Mesenchymal stem cell (in vitro differentiated cells and primary cell): ENCODE data around the gene ZNF691.
"Not testable (repeated sequence)": the region's sequence is repeated elsewhere in the genome, so short reads cannot be mapped to it uniquely, and the experiment has no call there.

Experiments
- DNase-seq: peaks from one replicate; pipeline ENCODE4 v3.0.0-alpha.2; 2013
- H2AFZ ChIP-seq: one replicate; pipeline ENCODE4 v1.6.1; 2013; ENCODE audit warnings: low read depth, mild to moderate bottlenecking, control low read depth, inconsistent platforms, low read length, moderate library complexity
- H2AK5ac ChIP-seq: 2 replicates; pipeline ENCODE4 v1.6.1; 2013; ENCODE audit warnings: low read length, moderate library complexity, mild to moderate bottlenecking, inconsistent platforms; ENCODE audit not compliant: severe bottlenecking
- H2BK120ac ChIP-seq: one replicate; pipeline ENCODE4 v1.6.1; 2013; ENCODE audit warnings: low read depth, mild to moderate bottlenecking, inconsistent platforms, low read length, moderate library complexity
- H2BK12ac ChIP-seq, 2 experiments: one replicate each; pipeline ENCODE4 v1.6.1; 2013; ENCODE audit warnings: inconsistent platforms in 2 of 2, low read length in 2 of 2, mild to moderate bottlenecking in 2 of 2, moderate library complexity in 2 of 2, control low read depth in 1 of 2
- H2BK15ac ChIP-seq: one replicate; pipeline ENCODE4 v1.6.1; 2013; ENCODE audit warnings: mild to moderate bottlenecking, low read depth, inconsistent platforms; ENCODE audit not compliant: poor library complexity, severe bottlenecking
- H2BK5ac ChIP-seq: 2 replicates; pipeline ENCODE4 v1.6.1; 2013; ENCODE audit warnings: low read depth, mild to moderate bottlenecking, low read length, control low read depth, inconsistent platforms; ENCODE audit not compliant: poor library complexity, severe bottlenecking
- H3K14ac ChIP-seq, 2 experiments: one replicate each; pipeline ENCODE4 v1.6.1; 2013; ENCODE audit warnings: inconsistent platforms in 2 of 2, low read length in 2 of 2, control low read depth in 1 of 2, mild to moderate bottlenecking in 1 of 2, moderate library complexity in 1 of 2
- H3K18ac ChIP-seq, 2 experiments: one replicate each; pipeline ENCODE4 v1.6.1; 2013; ENCODE audit warnings: inconsistent platforms in 2 of 2, low read length in 2 of 2, control low read depth in 1 of 2, low read depth in 1 of 2, mild to moderate bottlenecking in 1 of 2
- H3K23ac ChIP-seq, 2 experiments: one replicate each; pipeline ENCODE4 v1.6.1; 2013; ENCODE audit warnings: inconsistent platforms in 2 of 2, low read length in 2 of 2, mild to moderate bottlenecking in 2 of 2, moderate library complexity in 2 of 2, control low read depth in 1 of 2
- H3K27ac ChIP-seq: 2 replicates; pipeline ENCODE4 v1.5.1; 2013; ENCODE audit warnings: mild to moderate bottlenecking, moderate library complexity, low read length, control low read depth, inconsistent platforms; ENCODE audit not compliant: poor library complexity, severe bottlenecking
- H3K27me3 ChIP-seq, 2 experiments: 2 replicates each; pipeline versions ENCODE4 v1.6.1 to v1.7.0; 2013; ENCODE audit warnings: low read length in 2 of 2, mild to moderate bottlenecking in 2 of 2, moderate library complexity in 2 of 2, control low read depth in 1 of 2, inconsistent platforms in 1 of 2; ENCODE audit not compliant: control insufficient read depth in 1 of 2, insufficient read depth in 1 of 2
- H3K36me3 ChIP-seq, 2 experiments: 2 replicates each; pipeline versions ENCODE4 v1.6.1 to v1.7.0; 2013; ENCODE audit warnings: low read length in 2 of 2, control low read depth in 1 of 2, inconsistent platforms in 1 of 2, low read depth in 1 of 2, mild to moderate bottlenecking in 1 of 2; ENCODE audit not compliant: insufficient read depth in 2 of 2, control insufficient read depth in 1 of 2
- H3K4ac ChIP-seq, 2 experiments: one replicate each; pipeline ENCODE4 v1.6.1; 2013; ENCODE audit warnings: inconsistent platforms in 2 of 2, low read length in 2 of 2, mild to moderate bottlenecking in 2 of 2, moderate library complexity in 2 of 2, control low read depth in 1 of 2, low read depth in 1 of 2
- H3K4me1 ChIP-seq: 2 replicates; pipeline ENCODE4 v1.6.1; 2013; ENCODE audit warnings: low read depth, low read length, control low read depth; ENCODE audit not compliant: control insufficient read depth, insufficient read depth
- H3K4me2 ChIP-seq: 2 replicates; pipeline ENCODE4 v1.6.1; 2013; ENCODE audit warnings: low read length, mild to moderate bottlenecking, inconsistent platforms; ENCODE audit not compliant: poor library complexity, severe bottlenecking
- H3K4me3 ChIP-seq, 2 experiments: 2 replicates each; pipeline versions ENCODE4 v1.5.1 to v1.7.0; 2013; ENCODE audit warnings: low read length in 2 of 2, mild to moderate bottlenecking in 2 of 2, control low read depth in 1 of 2, low read depth in 1 of 2; ENCODE audit not compliant: insufficient read depth in 1 of 2
- H3K79me1 ChIP-seq: replicated peaks from 2 replicates; pipeline ENCODE4 v1.6.1; 2013; ENCODE audit warnings: mild to moderate bottlenecking, control low read depth, low read length, inconsistent platforms; ENCODE audit not compliant: poor library complexity, severe bottlenecking
- H3K9ac ChIP-seq: 2 replicates; pipeline ENCODE4 v1.7.0; 2013; ENCODE audit warnings: mild to moderate bottlenecking, low read length, moderate library complexity
- H3K9me3 ChIP-seq: 2 replicates; pipeline ENCODE4 v1.7.0; 2013; ENCODE audit warnings: mild to moderate bottlenecking, low read length; ENCODE audit not compliant: control insufficient read depth
- H4K8ac ChIP-seq: one replicate; pipeline ENCODE4 v1.6.1; 2013; ENCODE audit warnings: inconsistent platforms, mild to moderate bottlenecking, low read length, moderate library complexity
- H4K91ac ChIP-seq: one replicate; pipeline ENCODE4 v1.6.1; 2013; ENCODE audit warnings: mild to moderate bottlenecking, low read length, inconsistent platforms
- WGBS: methylation state at CpG from one replicate; pipeline ENCODE4 v1.1.7; 2013; ENCODE audit warnings: mixed read lengths; 5-methylcytosine and 5-hydroxymethylcytosine counted together

The ZNF691 gene

GRCh38 chr1:42889264-42889663 lies 42.9 kb downstream of the ZNF691 start:
- Histone ChIP-seq H3K18ac (no peak overlapping the region), H4K91ac (no peak overlapping the region), H3K4me3 (no peak overlapping the region), H3K9ac (no peak overlapping the region), H3K4me2 (no peak overlapping the region), H3K79me1 (no peaks in the 10 kb centered on the region), H3K14ac (no peak overlapping the region), H2AK5ac (no peak overlapping the region), H3K4ac (no peak overlapping the region), H3K27me3 (peaks cover 6 to 13% of the 10 kb centered on the region in 2 experiments), H4K8ac (no peak overlapping the region), H2AFZ (no peak overlapping the region), H3K23ac (no peak overlapping the region), H2BK12ac (no peak overlapping the region), H2BK15ac (no peak overlapping the region), H3K9me3 (no peaks in the 10 kb centered on the region), H2BK5ac (no peak overlapping the region), H3K4me1 (no peaks in the 10 kb centered on the region), H2BK120ac (no peak overlapping the region), H3K27ac (no peak overlapping the region), H3K36me3 (no peaks in the 10 kb centered on the region)
- no peak for DNase-seq
- 79% methylated on average over 4 of the region's 4 CpGs for WGBS

- H3K4me3 ChIP-seq = no peak overlapping the region
- H3K23ac ChIP-seq = no peak overlapping the region
- no peak overlapping the region for H3K27ac ChIP-seq
- no peak overlapping the region for H2BK5ac ChIP-seq
- no peak for DNase-seq
- no peaks in the 10 kb centered on the region for H3K4me1 ChIP-seq
- no peak overlapping the region for H3K14ac ChIP-seq
- H3K18ac ChIP-seq = no peak overlapping the region
- 68% methylated on average over 5 of the region's 5 CpGs for WGBS
- H3K79me1 ChIP-seq = no peaks in the 10 kb centered on the region
- H3K4ac ChIP-seq = no peak overlapping the region
- H3K9ac ChIP-seq = no peak overlapping the region
- peaks cover 6 to 13% of the 10 kb centered on the region in 2 experiments for H3K27me3 ChIP-seq
- H2BK15ac ChIP-seq = no peak overlapping the region
- H2AK5ac ChIP-seq = no peak overlapping the region
- no peak overlapping the region for H4K91ac ChIP-seq
- H3K9me3 ChIP-seq = no peaks in the 10 kb centered on the region
- H4K8ac ChIP-seq = no peak overlapping the region
- no peaks in the 10 kb centered on the region for H3K36me3 ChIP-seq
- H2BK120ac ChIP-seq = no peak overlapping the region
- no peak overlapping the region for H3K4me2 ChIP-seq
- H2BK12ac ChIP-seq = no peak overlapping the region
- no peak overlapping the region for H2AFZ ChIP-seq
Measured at GRCh38 chr1:42891465-42892138, 45.2 kb downstream of the ZNF691 start.

GRCh38 chr1:42899960-42900359 lies 53.5 kb downstream of the ZNF691 start:
- H3K18ac ChIP-seq, H3K4me2 ChIP-seq, H2AK5ac ChIP-seq, H3K36me3 ChIP-seq, H3K27ac ChIP-seq, H3K79me1 ChIP-seq, H4K8ac ChIP-seq, H3K4me1 ChIP-seq, H2BK12ac ChIP-seq, H3K4me3 ChIP-seq, H3K23ac ChIP-seq, DNase-seq, H3K14ac ChIP-seq, H2AFZ ChIP-seq, H3K9ac ChIP-seq, H2BK120ac ChIP-seq, H2BK5ac ChIP-seq, H4K91ac ChIP-seq, H2BK15ac ChIP-seq, H3K4ac ChIP-seq: not testable (repeated sequence)
- H3K9me3 ChIP-seq = peaks cover 12% of the 10 kb centered on the region
- H3K27me3 ChIP-seq = peaks cover 11 to 13% of the 10 kb centered on the region in 2 experiments
- 90% methylated on average over 4 of the region's 4 CpGs for WGBS
